Measurements from ENCODE around the gene ERF.
A peak's percentile ranks its signal among the peaks of the same experiment; 100 is the strongest.

Gene ERF

GRCh38 chr19:42206871-42207755 lies 47.8 kb downstream of the ERF start:
- FAIRE-seq (no peak), DNase-seq (ENCODE audit: insufficient read length, low spot score) (no peak)
- TF ChIP-seq POU2F2 (IDR thresholded peaks at IDR 0.05; ENCODE audit: low read depth, low read length), result no peak
- TF ChIP-seq POLR2AphosphoS5 (IDR thresholded peaks at IDR 0.05; ENCODE audit: low read depth, low read length), result no peak
- no peak for TF ChIP-seq SPI1 (IDR thresholded peaks at IDR 0.05; ENCODE audit: low read depth, low read length)
- no peak for TF ChIP-seq POLR2A (IDR thresholded peaks at IDR 0.05; ENCODE audit: low read depth, low read length)
- no peak for TF ChIP-seq TAF1 (IDR thresholded peaks at IDR 0.05; ENCODE audit: low read depth, low read length)
- no peak for TF ChIP-seq PAX5 (IDR thresholded peaks at IDR 0.05; ENCODE audit: insufficient read depth, low read length, severe bottlenecking)

DNA sequence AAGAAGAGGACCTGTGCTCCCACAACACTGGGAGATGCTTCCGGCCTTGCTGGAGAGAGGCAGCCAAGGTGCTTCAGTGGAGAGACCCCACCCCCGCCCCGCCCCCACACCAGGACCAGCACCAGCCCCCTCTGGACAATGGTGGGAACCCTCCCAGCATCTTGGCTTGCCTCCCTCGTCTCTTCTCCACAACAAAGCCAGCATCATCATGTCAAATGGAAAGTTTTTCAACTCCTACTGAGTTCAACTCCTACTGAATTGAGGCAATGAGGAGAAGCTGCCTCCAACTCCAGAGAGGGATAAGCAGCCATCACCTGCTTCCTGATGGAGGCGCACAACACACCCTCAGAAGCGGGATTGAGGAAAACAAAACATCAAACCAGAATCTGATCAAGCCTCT lies 50.3 kb downstream of the ERF start:
- FAIRE-seq (no peak), DNase-seq (ENCODE audit: insufficient read length, low spot score) (no peak)
- TF ChIP-seq POLR2AphosphoS5 (IDR thresholded peaks at IDR 0.05; ENCODE audit: low read depth, low read length) (no peak), POU2F2 (IDR thresholded peaks at IDR 0.05; ENCODE audit: low read depth, low read length) (no peak), TAF1 (IDR thresholded peaks at IDR 0.05; ENCODE audit: low read depth, low read length) (no peak), SPI1 (IDR thresholded peaks at IDR 0.05; ENCODE audit: low read depth, low read length) (no peak), POLR2A (IDR thresholded peaks at IDR 0.05; ENCODE audit: low read depth, low read length) (no peak), PAX5 (IDR thresholded peaks at IDR 0.05; ENCODE audit: insufficient read depth, low read length, severe bottlenecking) (no peak)

- DNase-seq (ENCODE audit: insufficient read length, low spot score) (no peak), FAIRE-seq (no peak)
- no peak for TF ChIP-seq TAF1 (IDR thresholded peaks at IDR 0.05; ENCODE audit: low read depth, low read length)
- TF ChIP-seq PAX5 (IDR thresholded peaks at IDR 0.05; ENCODE audit: insufficient read depth, low read length, severe bottlenecking), result peak; percentile 99
- no peak for TF ChIP-seq SPI1 (IDR thresholded peaks at IDR 0.05; ENCODE audit: low read depth, low read length)
- no peak for TF ChIP-seq POLR2AphosphoS5 (IDR thresholded peaks at IDR 0.05; ENCODE audit: low read depth, low read length)
- TF ChIP-seq POLR2A (IDR thresholded peaks at IDR 0.05; ENCODE audit: low read depth, low read length), result no peak
- no peak for TF ChIP-seq POU2F2 (IDR thresholded peaks at IDR 0.05; ENCODE audit: low read depth, low read length)
These were observed 51.2 kb downstream of the ERF start for GRCh38 chr19:42203700-42204099.

GRCh38 chr19:42202290-42202880 lies 52.5 kb downstream of the ERF start:
- DNase-seq (ENCODE audit: insufficient read length, low spot score) (no peak), FAIRE-seq (no peak)
- no peak for TF ChIP-seq SPI1 (IDR thresholded peaks at IDR 0.05; ENCODE audit: low read depth, low read length)
- TF ChIP-seq PAX5 (IDR thresholded peaks at IDR 0.05; ENCODE audit: insufficient read depth, low read length, severe bottlenecking), result no peak
- no peak for TF ChIP-seq POLR2A (IDR thresholded peaks at IDR 0.05; ENCODE audit: low read depth, low read length)
- no peak for TF ChIP-seq POU2F2 (IDR thresholded peaks at IDR 0.05; ENCODE audit: low read depth, low read length)
- no peak for TF ChIP-seq TAF1 (IDR thresholded peaks at IDR 0.05; ENCODE audit: low read depth, low read length)
- TF ChIP-seq POLR2AphosphoS5 (IDR thresholded peaks at IDR 0.05; ENCODE audit: low read depth, low read length), result no peak

DNA sequence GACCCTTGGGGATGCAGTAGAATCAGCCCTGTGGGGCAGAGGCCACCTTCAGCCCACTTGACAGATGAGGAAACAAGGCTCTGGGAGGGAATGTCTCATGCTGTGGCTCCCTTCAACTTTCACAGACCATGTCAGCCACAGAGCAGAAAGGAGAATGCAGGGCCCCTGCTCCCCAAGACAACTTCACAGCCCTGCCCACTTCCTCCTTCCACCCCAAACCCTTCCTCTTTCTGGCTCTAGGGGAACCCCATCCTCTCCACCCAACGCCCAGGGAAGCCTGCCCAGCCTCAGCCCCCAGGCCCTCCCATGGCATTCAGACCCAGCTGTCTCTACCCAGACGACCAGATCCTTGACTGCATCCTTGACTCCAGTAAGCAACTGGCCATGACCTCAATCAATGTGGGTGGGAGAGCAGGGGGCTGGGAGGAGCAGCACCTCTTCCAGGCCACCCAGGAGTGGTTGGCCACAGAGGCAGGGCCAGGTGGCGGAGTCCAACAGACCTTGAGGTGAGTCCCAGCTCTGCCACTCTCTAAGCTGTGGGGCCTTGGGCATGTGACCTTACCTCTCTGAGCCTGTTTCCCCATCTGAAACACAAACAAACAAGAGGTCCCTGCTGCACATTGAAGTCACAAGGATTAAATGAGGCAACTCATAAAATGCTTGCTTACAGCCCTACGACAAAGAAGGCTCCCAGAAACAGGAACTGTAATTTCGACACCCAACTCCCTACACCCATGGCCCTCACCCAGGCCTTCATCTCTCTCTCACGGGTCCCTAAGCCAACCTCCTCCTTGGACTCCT lies 53.2 kb downstream of the ERF start:
- TF ChIP-seq SPI1 (IDR thresholded peaks at IDR 0.05; ENCODE audit: low read depth, low read length), result peak; percentile 97
- peak; percentile 34; the same call in 1 of the 2 replicates for TF ChIP-seq POU2F2 (IDR thresholded peaks at IDR 0.05; ENCODE audit: low read depth, low read length)
- no peak for TF ChIP-seq POLR2A (IDR thresholded peaks at IDR 0.05; ENCODE audit: low read depth, low read length)
- no peak for TF ChIP-seq POLR2AphosphoS5 (IDR thresholded peaks at IDR 0.05; ENCODE audit: low read depth, low read length)
- FAIRE-seq, result no peak
- peak; percentile 72 for DNase-seq (ENCODE audit: insufficient read length, low spot score)

GRCh38 chr19:42200116-42200715 lies 54.7 kb downstream of the ERF start:
- no peak for FAIRE-seq
- no peak for DNase-seq (ENCODE audit: insufficient read length, low spot score)

DNA sequence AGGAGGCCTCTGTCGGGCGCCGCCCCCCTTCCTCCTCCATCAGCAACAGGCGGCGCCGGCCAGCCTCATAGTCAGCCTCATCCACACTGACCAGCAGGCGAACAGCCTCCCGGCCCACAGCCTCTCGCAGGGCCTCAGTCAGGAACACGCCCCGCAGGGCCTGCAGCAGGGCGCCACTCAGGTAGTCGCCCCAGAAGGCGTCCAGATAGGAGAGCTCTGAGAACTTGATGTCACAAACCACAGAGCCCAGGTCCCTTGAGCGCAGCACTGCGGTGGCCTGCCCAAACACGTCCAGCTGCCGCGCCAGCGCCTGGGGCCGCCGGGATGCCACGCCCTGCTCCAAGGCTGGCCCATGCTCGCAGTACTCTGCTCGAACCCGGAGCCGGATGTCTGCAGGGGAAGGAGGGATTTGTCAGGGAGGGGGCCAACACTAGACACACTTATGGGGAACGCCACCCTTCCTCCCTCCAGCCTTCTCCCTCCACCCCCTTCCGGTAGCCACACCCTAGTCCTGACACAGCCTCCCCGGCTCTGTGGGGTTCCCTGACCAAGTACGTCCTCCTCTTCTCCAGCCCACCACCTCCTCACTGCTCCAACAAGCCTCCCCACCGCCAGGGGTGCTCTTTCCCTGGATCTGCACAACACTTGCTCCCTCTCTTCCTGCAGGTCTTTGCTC lies 55.4 kb downstream of the ERF start:
- FAIRE-seq (peak; percentile 96), DNase-seq (ENCODE audit: insufficient read length, low spot score) (peak; percentile 76)
- no peak for TF ChIP-seq PAX5 (IDR thresholded peaks at IDR 0.05; ENCODE audit: insufficient read depth, low read length, severe bottlenecking)
- no peak for TF ChIP-seq POU2F2 (IDR thresholded peaks at IDR 0.05; ENCODE audit: low read depth, low read length)
- TF ChIP-seq TAF1 (IDR thresholded peaks at IDR 0.05; ENCODE audit: low read depth, low read length), result no peak
- no peak for TF ChIP-seq POLR2A (IDR thresholded peaks at IDR 0.05; ENCODE audit: low read depth, low read length)
- TF ChIP-seq SPI1 (IDR thresholded peaks at IDR 0.05; ENCODE audit: low read depth, low read length), result no peak
- TF ChIP-seq POLR2AphosphoS5 (IDR thresholded peaks at IDR 0.05; ENCODE audit: low read depth, low read length), result no peak

More at GRCh38 chr19:42200116-42200715, 54.7 kb downstream of the ERF start:
- no peak for TF ChIP-seq POU2F2 (IDR thresholded peaks at IDR 0.05; ENCODE audit: low read depth, low read length)
- TF ChIP-seq POLR2AphosphoS5 (IDR thresholded peaks at IDR 0.05; ENCODE audit: low read depth, low read length), result no peak
- no peak for TF ChIP-seq POLR2A (IDR thresholded peaks at IDR 0.05; ENCODE audit: low read depth, low read length)
- no peak for TF ChIP-seq PAX5 (IDR thresholded peaks at IDR 0.05; ENCODE audit: insufficient read depth, low read length, severe bottlenecking)

DNA sequence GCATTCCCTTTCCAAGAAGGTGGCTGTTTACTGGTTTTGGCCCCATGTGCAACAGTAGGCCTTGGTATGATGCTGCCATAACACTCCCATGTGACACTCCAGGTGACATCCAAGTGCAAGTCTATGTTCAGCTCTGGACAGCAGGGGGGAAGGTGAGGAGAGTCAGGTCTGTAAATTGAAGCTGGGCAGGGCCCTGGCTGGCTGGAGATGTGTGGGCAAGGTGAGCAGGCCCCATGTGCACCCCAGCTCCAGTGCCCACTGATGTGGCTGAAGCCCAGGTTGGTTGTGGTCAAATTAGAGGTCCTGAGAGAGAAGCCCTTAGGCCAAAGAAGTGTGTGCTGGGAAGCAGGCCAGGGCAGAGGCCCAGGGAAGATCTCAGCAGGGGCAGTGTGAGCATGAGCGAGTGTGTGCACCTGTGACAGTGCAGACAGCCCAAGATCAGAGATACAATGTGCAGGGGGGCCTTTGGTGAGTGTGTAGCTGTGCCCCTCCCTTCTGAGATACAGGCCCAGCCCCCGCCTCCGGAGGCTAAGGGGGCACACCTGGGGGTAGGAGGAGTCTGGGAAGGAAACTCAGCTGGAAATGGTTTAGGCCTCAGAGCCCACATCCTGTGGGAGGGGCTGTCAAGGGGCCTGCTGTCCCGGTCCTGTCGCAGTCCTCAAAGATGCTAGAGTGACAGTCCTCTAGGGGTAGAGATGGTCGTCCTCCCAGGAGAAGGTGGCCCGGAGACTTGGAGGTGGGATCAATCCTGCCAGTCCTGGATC lies 56.1 kb downstream of the ERF start:
- no peak for FAIRE-seq
- peak; percentile 84 for DNase-seq (ENCODE audit: insufficient read length, low spot score)
- TF ChIP-seq POLR2AphosphoS5 (IDR thresholded peaks at IDR 0.05; ENCODE audit: low read depth, low read length) (no peak), POLR2A (IDR thresholded peaks at IDR 0.05; ENCODE audit: low read depth, low read length) (peak; percentile 58; the same call in 1 of the 2 replicates), TAF1 (IDR thresholded peaks at IDR 0.05; ENCODE audit: low read depth, low read length) (0 out of 2 replicates have a peak, but pooled peaks have one; percentile 8), PAX5 (IDR thresholded peaks at IDR 0.05; ENCODE audit: insufficient read depth, low read length, severe bottlenecking) (no peak), SPI1 (IDR thresholded peaks at IDR 0.05; ENCODE audit: low read depth, low read length) (no peak), POU2F2 (IDR thresholded peaks at IDR 0.05; ENCODE audit: low read depth, low read length) (peak; percentile 50; the same call in 1 of the 2 replicates)
